Muscle of arm (tissue), 12 donors: ENCODE results near the gene LAMA3. TPM values are rescaled to one million over a fixed set of nuclear protein-coding genes. Genes with fewer than 3 reads are reported as not detected.
A peak's percentile ranks its signal among the peaks of the same experiment; 100 is the strongest.

ENCODE experiments used
- DNase-seq: peaks from one replicate; pipeline ENCODE4 v3.0.0-alpha.2; 2013
- polyA plus RNA-seq, 12 donors: library from polyadenylated mRNA; unstranded; fragments of 120-200 nt; gene quantifications; one replicate each; pipeline ENCODE4 v1.2.1, GENCODE V29; 2013; ENCODE audit not compliant: insufficient read length in 12 of 12

LAMA3 gene
- polyA plus RNA-seq, 12 donors: 2.0 to 42.2 (median 3.8) TPM; not detected in 1

DNA sequence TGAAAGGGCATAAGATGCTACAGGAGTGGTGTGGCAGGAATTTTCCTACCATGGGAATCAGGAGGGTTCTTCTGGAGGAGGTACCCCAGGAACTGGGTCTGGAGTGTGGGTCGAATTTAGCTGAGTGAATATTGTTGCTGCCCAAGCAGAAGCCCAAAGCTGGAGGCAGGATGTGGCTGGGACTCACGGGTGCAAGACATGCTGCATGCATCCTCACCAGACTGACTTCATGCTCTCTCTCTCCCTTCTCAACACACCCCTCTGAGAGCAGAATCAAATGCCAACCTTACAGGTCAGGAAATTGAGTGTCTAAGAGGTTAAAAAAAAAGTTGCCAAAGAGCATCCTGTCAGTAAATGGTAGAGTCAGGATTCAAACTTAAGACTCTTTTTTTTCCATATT, 246.6 kb downstream of the LAMA3 start:
- no peak for DNase-seq

GRCh38 chr18:23936381-23936958, 247.2 kb downstream of the LAMA3 start:
- no peak for DNase-seq

GRCh38 chr18:23938043-23938756, 248.9 kb downstream of the LAMA3 start:
- no peak for DNase-seq

GRCh38 chr18:23938901-23939341, 249.7 kb downstream of the LAMA3 start:
- DNase-seq: no peak

GRCh38 chr18:23939366-23939765, 250.1 kb downstream of the LAMA3 start:
- no peak for DNase-seq

DNA sequence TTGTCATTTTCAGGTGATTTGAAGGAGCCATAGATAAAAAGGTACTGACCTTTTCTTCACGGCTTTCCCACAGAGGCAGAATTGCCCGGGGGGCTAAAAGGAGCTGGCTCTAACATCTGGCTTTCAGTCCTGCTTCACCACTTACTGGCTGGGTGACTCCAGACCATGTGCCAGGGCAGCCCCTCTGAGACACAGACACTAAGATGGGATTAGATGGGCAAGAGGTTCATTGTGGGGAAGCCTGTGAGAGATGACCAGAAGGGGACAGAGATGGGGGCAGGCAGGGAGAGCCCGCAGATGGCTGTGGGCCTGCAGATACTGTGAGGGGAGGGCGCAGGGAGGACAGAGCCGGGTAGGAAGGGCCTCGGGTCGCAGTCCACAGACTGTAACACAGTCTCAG, 250.6 kb downstream of the LAMA3 start:
- DNase-seq: no peak

- peak; percentile 29 for DNase-seq
Measured at GRCh38 chr18:23941791-23942190, 252.5 kb downstream of the LAMA3 start.

GRCh38 chr18:23943104-23943503, 253.9 kb downstream of the LAMA3 start:
- no peak for DNase-seq

- DNase-seq: no peak
Measured at GRCh38 chr18:23943903-23944624, 254.8 kb downstream of the LAMA3 start.

DNA sequence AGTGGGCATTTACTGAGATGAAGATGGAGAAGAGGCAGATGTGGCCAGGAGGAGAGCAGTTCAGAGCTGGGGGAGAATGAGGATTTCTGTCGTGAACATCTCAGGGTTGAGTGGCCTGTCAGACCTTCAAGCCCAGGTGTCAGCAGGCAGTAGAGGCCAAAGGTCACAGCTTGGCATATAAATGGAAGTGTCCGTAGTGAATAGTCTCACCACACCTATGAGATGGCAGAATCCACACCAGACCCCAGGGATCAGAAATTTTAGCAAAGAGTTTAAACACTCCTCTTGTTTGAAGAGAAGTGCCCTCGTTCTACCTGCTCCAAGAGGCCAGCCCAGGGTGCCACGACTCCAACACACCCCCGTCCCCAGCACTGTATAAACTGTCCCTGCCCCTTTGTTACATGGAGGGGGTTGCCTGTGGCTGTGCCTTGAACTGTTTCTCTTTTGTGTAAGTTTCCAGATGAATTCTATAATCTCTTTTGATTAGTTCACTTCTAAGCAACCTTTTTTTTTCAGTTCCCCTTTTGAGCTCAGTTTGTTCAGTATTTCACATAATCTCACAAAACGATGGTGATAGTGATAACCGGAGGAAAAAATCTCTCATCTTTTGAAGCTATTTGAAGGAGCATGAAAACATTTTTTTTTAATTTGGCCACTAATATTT, 256.3 kb downstream of the LAMA3 start:
- DNase-seq: no peak

GRCh38 chr18:23949863-23950262, 260.6 kb downstream of the LAMA3 start:
- DNase-seq: no peak

DNA sequence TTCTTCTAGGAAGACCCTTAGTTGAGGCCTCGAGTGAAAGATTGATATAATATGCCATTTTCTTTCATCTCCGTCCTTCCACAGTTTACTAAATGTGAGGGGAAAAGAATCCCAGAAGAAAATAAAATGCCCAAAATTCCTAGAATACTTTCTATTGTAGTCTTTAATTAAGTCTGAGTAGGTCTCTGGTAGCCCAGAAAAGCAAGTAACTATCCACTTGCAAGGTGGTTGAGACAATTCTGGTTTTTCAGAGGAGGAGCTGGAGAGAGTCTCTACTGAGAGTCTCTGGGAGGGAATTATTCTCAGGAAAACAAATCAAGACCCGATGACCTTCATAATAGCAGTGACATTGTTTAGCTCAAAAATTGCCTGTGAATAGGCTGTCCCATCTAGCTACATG, 261.4 kb downstream of the LAMA3 start:
- DNase-seq: no peak

DNA sequence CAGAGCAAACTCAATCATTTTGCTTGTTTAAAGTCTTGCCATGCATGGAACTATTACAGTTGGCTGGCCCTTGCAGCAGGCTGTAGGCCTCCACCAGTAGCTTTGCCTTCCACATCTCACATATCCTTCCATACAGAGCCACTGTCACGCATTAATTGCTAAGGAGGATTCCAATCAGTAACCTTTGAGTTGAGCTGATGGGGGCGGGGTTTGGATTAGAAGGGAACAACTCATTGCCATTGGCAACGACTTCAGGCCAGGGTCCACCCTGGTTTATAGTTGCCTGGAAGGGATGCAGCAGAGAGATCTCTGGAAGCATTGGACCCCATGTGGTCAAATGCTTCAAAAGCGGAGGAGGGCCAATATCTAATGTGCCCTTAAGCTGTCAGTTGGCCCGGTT, 262.0 kb downstream of the LAMA3 start:
- no peak for DNase-seq

- no peak for DNase-seq
Measured at GRCh38 chr18:23953984-23954383, 264.7 kb downstream of the LAMA3 start.

- no peak for DNase-seq
Measured at GRCh38 chr18:23956483-23956882, 267.2 kb downstream of the LAMA3 start.

GRCh38 chr18:23958036-23958435, 268.8 kb downstream of the LAMA3 start:
- peak; percentile 59 for DNase-seq

- DNase-seq: no peak
Measured at GRCh38 chr18:23963443-23964165, 274.4 kb downstream of the LAMA3 start.

GRCh38 chr18:23964282-23965238, 275.3 kb downstream of the LAMA3 start:
- no peak for DNase-seq

- no peak for DNase-seq
Measured at GRCh38 chr18:23966909-23967308, 277.7 kb downstream of the LAMA3 start.

- no peak for DNase-seq
Measured at GRCh38 chr18:23967321-23968089, 278.3 kb downstream of the LAMA3 start.
